Measurements from ENCODE around the gene TPCN1.

DNA sequence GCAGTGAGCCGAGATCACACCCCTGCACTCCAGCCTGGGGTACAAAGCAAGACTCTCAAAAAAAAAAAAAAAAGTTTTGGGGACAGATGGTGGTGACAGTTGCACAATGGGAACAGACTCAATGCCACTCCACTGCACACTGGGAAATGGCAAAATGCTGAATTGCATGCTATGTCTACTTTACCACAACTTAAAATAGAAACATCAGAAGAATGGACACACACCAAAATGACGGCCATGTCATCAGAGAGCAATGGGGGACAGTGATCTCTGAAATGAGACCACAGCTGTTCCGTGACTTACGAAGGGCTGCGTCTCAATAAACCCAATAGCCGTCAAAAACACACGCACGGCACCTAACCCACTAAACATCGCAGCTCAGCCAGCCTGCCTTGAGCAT lies 49.7 kb upstream of the TPCN1 start:
- TF ChIP-seq CTCF (IDR thresholded peaks at IDR 0.05) (no peak), POLR2A (IDR thresholded peaks at IDR 0.05) (no peak), EP300 (IDR thresholded peaks at IDR 0.05) (no peak)

Measured in ovary (tissue), 3 donors.